Measurements from ENCODE around the gene B3GAT1.
"Not testable (repeated sequence)": the region's sequence is repeated elsewhere in the genome, so short reads cannot be mapped to it uniquely, and the experiment has no call there.

B3GAT1 gene

GRCh38 chr11:134450186-134450585 is 38.1 kb upstream of the B3GAT1 start:
- ChIA-PET CTCF (no interaction called here), POLR2A (no interaction called here)

GRCh38 chr11:134449713-134450112 is 37.7 kb upstream of the B3GAT1 start:
- TF ChIP-seq SP1 (IDR thresholded peaks at IDR 0.05): no peak
- TF ChIP-seq ZNF384 (IDR thresholded peaks at IDR 0.05): no peak
- no peak for TF ChIP-seq HDGF (IDR thresholded peaks at IDR 0.05; ENCODE audit: borderline replicate concordance)
- TF ChIP-seq PKNOX1 (IDR thresholded peaks at IDR 0.05): no peak
- no peak for TF ChIP-seq FOXM1 (IDR thresholded peaks at IDR 0.05; ENCODE audit: borderline replicate concordance)
- no peak for TF ChIP-seq TARDBP (IDR thresholded peaks at IDR 0.05)
- TF ChIP-seq BHLHE40 (IDR thresholded peaks at IDR 0.05; ENCODE audit: borderline replicate concordance): no peak
- TF ChIP-seq FOXK2 (IDR thresholded peaks at IDR 0.05): no peak
- TF ChIP-seq ELF4 (IDR thresholded peaks at IDR 0.05): no peak
- ChIA-PET POLR2A (no interaction called here), CTCF (no interaction called here)
- DNase-seq (ENCODE audit: extremely low spot score): no peak

More at GRCh38 chr11:134450186-134450585, 38.1 kb upstream of the B3GAT1 start:
- no peak for DNase-seq (ENCODE audit: extremely low spot score)
- TF ChIP-seq ELF4 (IDR thresholded peaks at IDR 0.05) (no peak), SUZ12 (IDR thresholded peaks at IDR 0.05) (no peak), NFRKB (IDR thresholded peaks at IDR 0.05) (no peak), BHLHE40 (IDR thresholded peaks at IDR 0.05; ENCODE audit: borderline replicate concordance) (no peak), LEF1 (IDR thresholded peaks at IDR 0.05; ENCODE audit: borderline replicate concordance) (no peak), ARNT (IDR thresholded peaks at IDR 0.05) (no peak), ZNF384 (IDR thresholded peaks at IDR 0.05) (no peak), TARDBP (IDR thresholded peaks at IDR 0.05) (no peak)

- TF ChIP-seq FOXK2 (IDR thresholded peaks at IDR 0.05) (no peak), FOXM1 (IDR thresholded peaks at IDR 0.05; ENCODE audit: borderline replicate concordance) (no peak), L3MBTL2 (conservative IDR thresholded peaks at IDR 0.05) (no peak), ZNF384 (IDR thresholded peaks at IDR 0.05) (no peak)
- ChIA-PET POLR2A (no interaction called here), CTCF (no interaction called here)
- DNase-seq (ENCODE audit: extremely low spot score): no peak
Measured at GRCh38 chr11:134449051-134449450, 37.0 kb upstream of the B3GAT1 start.

GRCh38 chr11:134447696-134448095 is 35.7 kb upstream of the B3GAT1 start:
- POLR2A ChIA-PET: no interaction called here
- no peak for TF ChIP-seq ELF4 (IDR thresholded peaks at IDR 0.05)
- no peak for TF ChIP-seq CTBP1 (IDR thresholded peaks at IDR 0.05; ENCODE audit: borderline replicate concordance)
- no peak for TF ChIP-seq FOXA1 (IDR thresholded peaks at IDR 0.05)
- TF ChIP-seq LEF1 (IDR thresholded peaks at IDR 0.05; ENCODE audit: borderline replicate concordance): no peak
- no peak for TF ChIP-seq ZNF384 (IDR thresholded peaks at IDR 0.05)
- TF ChIP-seq SP1 (IDR thresholded peaks at IDR 0.05): no peak
- TF ChIP-seq NFRKB (IDR thresholded peaks at IDR 0.05): no peak
- TF ChIP-seq FOXM1 (IDR thresholded peaks at IDR 0.05; ENCODE audit: borderline replicate concordance): no peak
- TF ChIP-seq HDGF (IDR thresholded peaks at IDR 0.05; ENCODE audit: borderline replicate concordance): no peak
- TF ChIP-seq BHLHE40 (IDR thresholded peaks at IDR 0.05; ENCODE audit: borderline replicate concordance): no peak
- no peak for TF ChIP-seq ARNT (IDR thresholded peaks at IDR 0.05)
- no peak for TF ChIP-seq FOXK2 (IDR thresholded peaks at IDR 0.05)
- TF ChIP-seq SUZ12 (IDR thresholded peaks at IDR 0.05): no peak
- TF ChIP-seq PKNOX1 (IDR thresholded peaks at IDR 0.05): no peak
- no peak for TF ChIP-seq TARDBP (IDR thresholded peaks at IDR 0.05)
- no peak for TF ChIP-seq L3MBTL2 (conservative IDR thresholded peaks at IDR 0.05)
- CTCF ChIA-PET: no interaction called here
- DNase-seq (ENCODE audit: extremely low spot score): no peak

GRCh38 chr11:134445601-134446325 is 33.7 kb upstream of the B3GAT1 start:
- CTCF ChIA-PET: no interaction called here
- POLR2A ChIA-PET: no interaction called here
- DNase-seq (ENCODE audit: extremely low spot score): no peak
- TF ChIP-seq FOXK2 (IDR thresholded peaks at IDR 0.05) (no peak), TARDBP (IDR thresholded peaks at IDR 0.05) (no peak), SUZ12 (IDR thresholded peaks at IDR 0.05) (no peak), CTBP1 (IDR thresholded peaks at IDR 0.05; ENCODE audit: borderline replicate concordance) (no peak)

GRCh38 chr11:134444160-134445108 is 32.4 kb upstream of the B3GAT1 start:
- CTCF ChIA-PET; DNase-seq (ENCODE audit: extremely low spot score); POLR2A ChIA-PET: not testable (repeated sequence)

GRCh38 chr11:134443246-134443645 is 31.2 kb upstream of the B3GAT1 start:
- POLR2A ChIA-PET: no interaction called here
- DNase-seq (ENCODE audit: extremely low spot score): no peak
- CTCF ChIA-PET: no interaction called here
- TF ChIP-seq HDGF (IDR thresholded peaks at IDR 0.05; ENCODE audit: borderline replicate concordance) (no peak), ZNF384 (IDR thresholded peaks at IDR 0.05) (no peak), BHLHE40 (IDR thresholded peaks at IDR 0.05; ENCODE audit: borderline replicate concordance) (no peak), SP1 (IDR thresholded peaks at IDR 0.05) (no peak), SUZ12 (IDR thresholded peaks at IDR 0.05) (no peak), CTBP1 (IDR thresholded peaks at IDR 0.05; ENCODE audit: borderline replicate concordance) (no peak), NFRKB (IDR thresholded peaks at IDR 0.05) (no peak), FOXK2 (IDR thresholded peaks at IDR 0.05) (no peak), PKNOX1 (IDR thresholded peaks at IDR 0.05) (no peak), LEF1 (IDR thresholded peaks at IDR 0.05; ENCODE audit: borderline replicate concordance) (no peak), L3MBTL2 (conservative IDR thresholded peaks at IDR 0.05) (no peak), ELF4 (IDR thresholded peaks at IDR 0.05) (no peak)

All from HEK293T (cell line).